ENCODE measurements around the gene MGAT5.

The MGAT5 gene

DNA sequence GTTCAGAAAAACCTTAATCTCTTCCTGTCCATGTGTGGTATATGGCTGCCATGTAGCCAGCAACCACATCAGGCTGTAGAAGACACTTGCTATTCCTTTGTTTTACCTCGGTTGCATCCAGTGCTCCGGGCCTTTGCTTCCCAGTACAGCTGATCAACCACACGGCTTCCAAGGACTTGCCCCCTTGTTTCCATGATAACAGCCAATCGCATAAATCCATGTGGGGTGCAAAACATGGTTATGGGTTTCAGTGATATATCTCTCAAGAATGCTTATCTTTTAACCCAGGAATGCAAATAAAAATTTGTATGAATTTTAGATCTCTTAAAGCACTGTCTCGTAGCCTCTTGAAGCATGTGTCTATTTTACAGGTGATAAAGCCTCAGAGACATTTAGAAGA lies 118.3 kb downstream of the MGAT5 start:
- no peak for DNase-seq

- no peak for DNase-seq
Measured at GRCh38 chr2:134372611-134373131, 118.8 kb downstream of the MGAT5 start.

- DNase-seq = no peak
Measured at GRCh38 chr2:134375935-134376334, 122.1 kb downstream of the MGAT5 start.

DNA sequence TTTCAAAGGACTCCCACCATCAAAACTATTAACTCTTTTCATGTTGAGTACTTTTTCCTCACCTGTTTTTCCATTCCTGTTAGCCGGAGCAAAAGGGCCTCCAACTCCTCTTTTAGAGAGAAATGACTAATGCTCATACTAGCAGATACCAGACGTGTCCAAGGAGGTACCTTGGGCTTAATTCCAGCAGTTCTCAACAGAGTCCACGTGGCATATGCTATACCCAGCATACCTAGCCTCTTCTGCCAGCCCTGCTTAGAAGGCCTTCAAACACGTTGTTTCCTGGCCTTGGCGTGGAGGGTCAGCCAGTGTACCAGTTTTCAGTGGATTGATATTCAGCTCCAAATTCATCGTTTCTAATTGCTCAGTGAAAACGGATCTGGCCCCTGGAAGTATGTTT lies 123.9 kb downstream of the MGAT5 start:
- no peak for DNase-seq

GRCh38 chr2:134379293-134379692 lies 125.4 kb downstream of the MGAT5 start:
- no peak for DNase-seq

GRCh38 chr2:134379722-134380121 lies 125.8 kb downstream of the MGAT5 start:
- no peak for DNase-seq

DNA sequence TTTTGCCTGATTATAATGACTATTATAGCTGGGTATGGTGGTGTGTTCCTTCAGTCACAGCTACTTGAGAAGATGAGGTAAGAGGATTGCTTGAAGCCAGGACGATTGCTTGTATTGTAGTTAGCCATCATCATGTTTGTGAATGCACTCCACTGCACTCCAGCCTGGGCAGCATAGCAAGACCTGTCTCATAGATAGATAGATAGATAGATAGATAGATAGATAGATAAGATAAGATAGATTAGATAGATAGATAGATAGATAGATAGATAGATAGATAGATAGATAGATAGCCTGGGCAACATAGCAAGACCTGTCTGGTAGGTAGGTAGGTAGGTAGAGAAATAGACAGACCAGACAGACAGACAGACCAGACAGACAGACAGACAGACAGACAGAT lies 127.3 kb downstream of the MGAT5 start:
- DNase-seq = no peak

GRCh38 chr2:134384131-134384530 lies 130.3 kb downstream of the MGAT5 start:
- DNase-seq = no peak

GRCh38 chr2:134385195-134385594 lies 131.3 kb downstream of the MGAT5 start:
- DNase-seq = no peak

- DNase-seq = no peak
Measured at GRCh38 chr2:134386310-134386709, 132.4 kb downstream of the MGAT5 start.

GRCh38 chr2:134389381-134389780 lies 135.5 kb downstream of the MGAT5 start:
- DNase-seq = no peak

GRCh38 chr2:134391751-134392160 lies 137.9 kb downstream of the MGAT5 start:
- no peak for DNase-seq

DNA sequence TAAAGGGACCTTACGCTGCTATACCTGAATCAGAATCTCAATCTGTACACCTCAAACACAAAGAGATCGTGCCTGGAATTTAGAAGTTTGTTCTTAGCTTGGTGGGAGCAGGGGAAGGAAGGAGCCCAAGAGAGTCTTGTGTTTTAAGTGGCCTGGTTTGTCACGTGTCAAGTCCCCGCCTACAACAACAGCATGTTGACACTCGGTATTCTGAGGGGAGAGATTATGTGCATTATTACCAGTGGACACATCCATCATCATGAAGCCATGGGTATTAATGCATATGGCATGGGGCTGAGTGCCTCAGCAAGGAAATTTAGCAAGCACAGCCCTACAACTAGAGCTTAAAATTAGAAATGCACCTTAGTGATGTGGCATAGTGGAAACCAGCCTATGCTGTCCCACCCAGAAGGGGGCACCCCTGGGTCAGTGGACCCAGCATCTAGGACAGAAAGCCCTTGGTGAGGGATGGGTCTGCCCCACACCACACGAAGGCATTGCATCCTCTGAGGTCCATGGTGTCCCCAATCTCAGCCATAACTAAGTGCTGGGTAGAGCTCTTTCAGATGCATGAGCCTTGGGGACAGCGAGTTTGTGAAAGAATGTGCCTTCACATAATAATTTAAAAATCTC lies 138.7 kb downstream of the MGAT5 start:
- DNase-seq = no peak

- no peak for DNase-seq
Measured at GRCh38 chr2:134393075-134393461, 139.2 kb downstream of the MGAT5 start.

- DNase-seq = no peak
Measured at GRCh38 chr2:134395779-134396178, 141.9 kb downstream of the MGAT5 start.

DNA sequence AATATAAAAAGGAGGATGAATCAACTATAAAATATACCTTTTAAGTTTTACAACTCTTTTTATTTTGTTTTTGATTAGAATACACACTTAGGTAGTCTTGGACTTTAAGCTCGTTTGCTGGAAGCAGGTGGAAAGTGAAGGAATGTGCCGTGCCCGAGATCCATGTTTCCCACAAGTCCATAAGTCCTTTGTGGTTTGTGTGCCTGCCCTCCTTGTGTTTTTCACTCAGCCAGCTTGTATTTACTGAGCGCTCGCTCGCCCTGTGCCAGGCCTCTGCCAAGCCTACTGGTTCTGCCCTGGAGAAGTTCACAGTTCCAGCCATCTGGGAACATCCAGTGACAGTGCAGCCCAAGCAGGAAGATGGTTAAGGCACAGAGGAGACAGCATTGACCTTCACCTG lies 142.6 kb downstream of the MGAT5 start:
- DNase-seq = no peak

- no peak for DNase-seq
Measured at GRCh38 chr2:134397146-134397896, 143.4 kb downstream of the MGAT5 start.

GRCh38 chr2:134398300-134398699 lies 144.4 kb downstream of the MGAT5 start:
- DNase-seq = no peak

- no peak for DNase-seq
Measured at GRCh38 chr2:134399096-134399495, 145.2 kb downstream of the MGAT5 start.

DNA sequence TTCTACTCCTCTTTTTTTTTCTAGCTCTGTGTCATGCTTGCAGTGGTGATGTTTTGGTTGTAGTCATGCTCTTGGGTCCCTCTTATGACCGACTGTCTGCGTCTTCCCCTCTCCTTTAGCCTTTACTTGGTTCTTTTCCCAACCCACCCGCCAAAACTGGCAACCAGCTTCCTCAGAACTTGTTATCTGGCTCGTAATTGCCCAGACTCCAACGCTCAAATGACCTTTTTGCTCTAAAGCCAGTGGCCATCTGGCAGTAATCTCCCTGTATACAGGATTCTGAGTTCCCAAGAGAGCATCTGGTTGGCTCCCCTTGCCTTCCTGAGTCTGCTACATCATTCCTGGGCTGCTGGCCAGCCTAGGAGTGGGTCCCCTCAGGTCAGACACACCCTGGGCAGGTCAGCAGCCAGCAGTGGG lies 147.2 kb downstream of the MGAT5 start:
- DNase-seq = no peak

- no peak for DNase-seq
Measured at GRCh38 chr2:134401789-134402188, 147.9 kb downstream of the MGAT5 start.

DNA sequence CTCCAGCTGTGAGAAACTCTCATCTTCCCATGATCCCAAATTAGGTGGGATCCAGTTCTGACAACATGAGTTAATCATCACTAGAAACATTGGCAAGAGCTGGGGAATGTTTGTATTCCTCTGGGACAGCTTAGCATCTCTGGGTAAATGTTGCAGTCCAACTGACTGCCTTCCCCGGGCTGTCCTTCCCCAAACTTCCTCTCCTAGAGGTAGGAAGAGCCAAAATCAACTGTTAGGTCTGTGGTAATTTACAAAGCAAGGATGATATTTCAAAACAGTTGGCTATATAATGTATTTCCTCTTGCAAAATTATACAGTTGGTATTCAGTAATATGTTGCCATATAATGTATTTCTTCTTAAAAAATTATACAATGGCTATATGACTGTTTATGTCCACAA lies 148.5 kb downstream of the MGAT5 start:
- no peak for DNase-seq

- DNase-seq = no peak
Measured at GRCh38 chr2:134405611-134406081, 151.8 kb downstream of the MGAT5 start.

- no peak for DNase-seq
Measured at GRCh38 chr2:134406311-134406710, 152.4 kb downstream of the MGAT5 start.

Measured in suppressor macrophage treated with lipopolysaccharide for 4 hours (primary cell).